OCI-LY7 (cell line): Measurements from ENCODE around the gene ZNF221.

Experiments
- CTCF ChIP-seq: fragments of 200-600 bp; sonication (generic); conservative IDR thresholded peaks from 2 replicates; pipeline ENCODE4 v1.5.1; 2014; ENCODE audit warnings: mild to moderate bottlenecking, antibody characterized with exemption, low read length, moderate library complexity, mixed read lengths
- EZH2phosphoT487 ChIP-seq: fragments of 200-600 bp; sonication (generic); IDR thresholded peaks from 2 replicates; pipeline ENCODE4 v1.6.1; 2018; ENCODE audit warnings: low read depth, borderline replicate concordance, mild to moderate bottlenecking, mixed run types, antibody characterized with exemption, low read length, moderate library complexity, mixed read lengths

GRCh38 chr19:43960411-43960810, 9.4 kb downstream of the ZNF221 start:
- TF ChIP-seq CTCF, result no peak
- TF ChIP-seq EZH2phosphoT487, result no peak
